ENCODE measurements around the gene CMTR1.
A peak's percentile ranks its signal among the peaks of the same experiment; 100 is the strongest.
"Not testable (repeated sequence)": the region's sequence is repeated elsewhere in the genome, so short reads cannot be mapped to it uniquely, and the experiment has no call there.

Gene CMTR1

GRCh38 chr6:37433657-37434271 lies 743 bp downstream of the CMTR1 start:
- peak; percentile 12 for DNase-seq (ENCODE audit: low read depth)

DNA sequence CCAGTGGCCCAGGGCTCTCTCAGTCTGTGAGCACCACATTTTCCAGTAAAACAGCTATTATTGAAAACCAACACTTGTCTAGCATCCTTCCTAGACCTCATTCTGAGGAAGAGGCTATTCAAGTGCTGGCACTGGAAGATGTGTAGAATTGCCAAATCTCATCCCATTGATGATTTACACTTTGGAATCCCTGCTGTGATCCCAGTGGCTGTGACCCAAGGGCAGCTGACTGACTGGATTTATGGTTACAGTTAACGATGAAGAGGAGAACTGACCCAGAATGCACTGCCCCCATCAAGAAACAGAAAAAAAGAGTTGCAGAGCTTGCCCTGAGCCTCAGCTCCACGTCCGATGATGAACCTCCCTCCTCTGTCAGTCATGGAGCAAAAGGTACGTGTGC lies 2.4 kb downstream of the CMTR1 start:
- no peak for DNase-seq (ENCODE audit: low read depth)

DNA sequence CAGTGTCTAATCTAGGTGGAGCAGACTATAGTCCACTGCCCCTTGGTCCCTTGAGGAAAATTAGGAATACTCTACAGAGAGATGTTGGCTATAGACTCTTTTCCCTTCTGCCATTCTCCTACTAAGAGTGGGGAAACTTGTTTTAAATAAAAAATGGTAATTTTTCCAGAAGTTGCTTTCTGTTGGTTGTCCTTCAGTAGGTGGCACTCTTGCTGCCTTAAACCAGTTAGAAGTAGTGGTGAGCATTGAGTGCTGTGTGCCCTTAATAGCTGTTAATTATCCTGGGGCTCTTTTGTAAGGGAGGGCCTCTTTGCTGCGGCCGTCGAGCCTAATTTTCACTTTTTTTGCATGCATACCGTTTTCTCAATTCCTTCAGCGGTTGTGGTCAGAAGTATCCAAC lies 2.8 kb downstream of the CMTR1 start:
- no peak for DNase-seq (ENCODE audit: low read depth)

GRCh38 chr6:37438930-37439329 lies 5.9 kb downstream of the CMTR1 start:
- no peak for DNase-seq (ENCODE audit: low read depth)

DNA sequence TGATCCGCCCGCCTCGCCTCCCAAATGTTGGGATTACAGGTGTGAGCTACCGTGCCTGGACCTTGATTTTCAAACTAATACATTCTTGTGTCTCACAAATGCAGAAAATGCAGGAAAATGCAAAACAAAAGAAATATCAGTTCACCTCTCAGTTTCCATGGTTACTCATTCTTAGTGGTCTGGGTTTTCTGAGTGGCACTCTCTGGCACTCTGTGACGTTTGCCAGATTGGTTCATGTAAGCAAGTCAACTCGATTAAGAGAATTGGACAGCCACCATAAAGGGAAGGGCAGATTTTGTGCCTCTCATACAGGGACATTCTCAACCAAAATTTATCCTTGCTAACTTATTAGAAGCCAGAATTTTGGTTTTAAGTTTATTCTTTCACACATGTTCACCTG lies 8.6 kb downstream of the CMTR1 start:
- DNase-seq (ENCODE audit: low read depth): no peak

- DNase-seq (ENCODE audit: low read depth): no peak
Measured at GRCh38 chr6:37442416-37443215, 9.6 kb downstream of the CMTR1 start.

- DNase-seq (ENCODE audit: low read depth): not testable (repeated sequence)
Measured at GRCh38 chr6:37443216-37443542, 10.2 kb downstream of the CMTR1 start.

DNA sequence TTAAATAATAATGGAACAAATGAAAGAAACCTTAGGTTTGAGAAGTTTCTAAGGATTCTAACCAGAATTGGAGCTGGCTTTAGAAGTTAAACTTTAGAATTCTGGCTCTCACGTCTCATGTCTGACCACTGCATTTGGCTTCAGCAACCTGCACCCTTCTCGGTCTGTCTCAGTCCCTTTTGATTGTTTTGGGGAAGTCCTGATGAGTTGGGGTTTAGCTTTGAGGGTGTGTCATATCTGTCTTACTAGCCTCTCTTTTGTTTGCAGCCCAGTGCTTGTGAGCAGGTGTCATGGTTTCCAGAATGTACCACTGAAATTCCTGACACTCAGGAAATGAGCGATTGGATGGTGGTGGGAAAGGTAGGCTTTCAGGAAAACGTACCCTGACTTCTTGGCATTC lies 17.0 kb downstream of the CMTR1 start:
- DNase-seq (ENCODE audit: low read depth): no peak

GRCh38 chr6:37451441-37452193 lies 18.6 kb downstream of the CMTR1 start:
- no peak for DNase-seq (ENCODE audit: low read depth)

GRCh38 chr6:37452522-37452921 lies 19.5 kb downstream of the CMTR1 start:
- DNase-seq (ENCODE audit: low read depth): no peak

- no peak for DNase-seq (ENCODE audit: low read depth)
Measured at GRCh38 chr6:37454420-37455140, 21.6 kb downstream of the CMTR1 start.

DNA sequence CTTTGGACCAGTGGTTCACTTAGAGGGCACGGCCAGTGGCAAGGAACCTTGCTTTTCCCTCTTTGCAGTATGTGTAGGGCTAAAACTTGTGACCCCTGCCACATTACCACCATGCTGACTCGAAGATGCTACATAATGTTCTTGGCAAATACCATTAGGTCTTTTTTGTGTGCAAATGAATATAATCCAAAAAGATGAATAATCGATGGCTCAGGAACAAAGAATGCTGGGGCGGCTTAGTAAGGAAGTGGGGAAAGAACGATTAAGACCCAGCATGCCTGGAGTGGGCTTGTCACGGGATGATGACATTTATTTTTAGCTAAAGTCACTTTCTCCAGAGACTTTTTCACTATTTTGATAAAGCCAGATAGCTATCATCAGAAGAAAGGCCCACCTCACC lies 23.1 kb downstream of the CMTR1 start:
- DNase-seq (ENCODE audit: low read depth): no peak

DNA sequence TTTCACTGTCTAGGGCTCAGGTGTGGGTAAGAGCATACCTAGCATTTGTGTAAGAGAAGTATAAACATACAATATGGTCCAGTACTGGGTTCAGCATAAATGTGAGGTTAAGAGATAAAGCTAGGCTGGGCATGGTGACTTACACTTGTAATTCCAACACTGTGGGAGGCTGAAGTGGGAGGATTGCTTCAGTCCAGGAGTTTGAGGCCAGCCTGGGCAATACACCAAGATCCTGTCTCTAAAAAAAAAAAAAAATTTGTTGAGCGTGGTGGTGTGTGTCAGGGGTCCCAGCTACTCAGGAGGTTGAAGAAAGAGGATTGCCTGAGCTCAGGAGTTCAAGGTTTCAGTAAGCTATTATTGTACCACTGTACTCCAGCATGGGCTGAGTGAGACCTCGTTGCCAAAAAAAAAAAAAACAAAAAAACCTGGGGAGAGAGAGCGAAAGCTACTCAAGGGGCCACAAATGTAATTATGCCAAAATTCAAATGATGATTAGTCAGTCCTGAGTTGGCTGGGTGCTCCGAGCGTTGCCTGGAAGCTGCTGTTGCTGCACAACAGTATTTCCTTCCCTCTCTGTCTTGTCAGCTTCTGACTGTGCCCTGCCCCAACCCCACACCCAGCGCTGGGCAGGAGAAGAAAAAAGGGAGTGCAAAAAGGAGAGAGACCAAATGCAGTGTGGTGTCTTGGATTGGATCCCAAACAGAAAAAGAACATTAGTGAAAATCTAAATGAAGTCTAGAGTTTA lies 24.0 kb downstream of the CMTR1 start:
- DNase-seq (ENCODE audit: low read depth): no peak

- no peak for DNase-seq (ENCODE audit: low read depth)
Measured at GRCh38 chr6:37459981-37460800, 27.2 kb downstream of the CMTR1 start.

DNA sequence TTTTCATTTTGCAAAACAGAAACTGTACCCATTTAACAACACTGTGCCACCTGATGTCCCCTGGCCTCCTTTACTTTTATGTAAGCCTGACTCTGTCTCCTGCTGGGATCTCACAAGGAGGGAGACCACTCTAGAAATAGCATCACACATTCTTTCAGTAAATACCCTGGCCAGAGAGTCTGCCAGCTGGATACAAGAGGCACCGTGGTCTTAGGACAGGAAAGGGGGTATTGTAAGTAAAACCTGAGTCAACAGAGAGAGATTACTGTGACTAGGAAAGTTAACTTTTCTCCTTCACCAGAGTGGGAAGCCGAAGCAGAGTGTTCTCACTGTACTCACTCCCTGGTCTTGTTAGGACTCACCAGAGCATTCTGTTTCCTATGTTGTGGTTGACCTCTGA lies 27.8 kb downstream of the CMTR1 start:
- no peak for DNase-seq (ENCODE audit: low read depth)

DNA sequence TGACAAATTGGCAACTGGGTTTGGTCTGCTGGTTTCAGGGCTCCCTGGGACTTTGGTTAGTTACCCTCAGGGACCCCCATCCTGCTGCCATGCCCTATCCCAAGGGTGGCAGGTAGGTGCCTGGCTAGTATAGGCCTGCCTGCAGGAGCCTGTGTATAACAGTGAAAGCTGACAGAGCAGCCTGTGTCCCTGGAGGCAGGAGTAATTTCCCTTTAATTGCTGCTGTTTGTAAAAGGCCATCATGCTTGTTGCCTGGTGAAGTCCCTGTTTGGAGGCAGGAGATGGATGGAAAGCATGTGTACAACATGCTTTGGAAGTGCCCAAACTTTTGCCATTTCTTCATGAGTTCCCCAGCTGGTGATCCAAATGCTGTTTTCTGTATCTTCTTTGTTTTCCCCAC lies 30.1 kb downstream of the CMTR1 start:
- DNase-seq (ENCODE audit: low read depth): no peak

DNA sequence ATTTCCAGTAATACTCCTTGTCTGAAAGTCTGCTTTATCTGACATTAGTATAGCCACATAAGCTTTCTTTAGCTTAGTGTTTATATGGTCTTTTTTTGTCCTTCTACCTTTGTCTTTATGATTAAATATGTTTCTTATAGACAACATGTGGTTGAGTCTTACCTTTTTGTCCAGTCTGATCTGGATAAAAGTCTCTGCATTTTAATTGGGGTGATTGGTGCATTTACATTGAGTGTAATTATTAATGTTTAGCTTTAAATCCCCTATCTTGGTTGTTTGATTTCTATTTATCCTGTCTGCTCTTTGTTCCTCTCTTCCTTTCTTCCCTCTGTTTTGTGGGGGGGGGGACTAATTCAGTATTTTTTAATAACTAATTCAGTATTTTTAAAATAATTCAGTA lies 34.7 kb downstream of the CMTR1 start:
- DNase-seq (ENCODE audit: low read depth): no peak

GRCh38 chr6:37473364-37474095 lies 40.5 kb downstream of the CMTR1 start:
- no peak for DNase-seq (ENCODE audit: low read depth)

- no peak for DNase-seq (ENCODE audit: low read depth)
Measured at GRCh38 chr6:37474316-37474715, 41.3 kb downstream of the CMTR1 start.

- DNase-seq (ENCODE audit: low read depth): no peak
Measured at GRCh38 chr6:37477191-37477590, 44.2 kb downstream of the CMTR1 start.
